Stimulated activated CD8-positive, alpha-beta memory T cell treated with anti-CD3 and anti-CD28 coated beads, Interleukin-4, amount 100 ng/mL, for 24 hours (primary cell): ENCODE data around the gene ST3GAL3.
"Not testable (repeated sequence)": the region's sequence is repeated elsewhere in the genome, so short reads cannot be mapped to it uniquely, and the experiment has no call there.

Source experiments
- DNase-seq: peaks from one replicate; pipeline ENCODE4 v3.0.0-alpha.2; 2020; ENCODE audit warnings: low read depth

ST3GAL3 gene

DNA sequence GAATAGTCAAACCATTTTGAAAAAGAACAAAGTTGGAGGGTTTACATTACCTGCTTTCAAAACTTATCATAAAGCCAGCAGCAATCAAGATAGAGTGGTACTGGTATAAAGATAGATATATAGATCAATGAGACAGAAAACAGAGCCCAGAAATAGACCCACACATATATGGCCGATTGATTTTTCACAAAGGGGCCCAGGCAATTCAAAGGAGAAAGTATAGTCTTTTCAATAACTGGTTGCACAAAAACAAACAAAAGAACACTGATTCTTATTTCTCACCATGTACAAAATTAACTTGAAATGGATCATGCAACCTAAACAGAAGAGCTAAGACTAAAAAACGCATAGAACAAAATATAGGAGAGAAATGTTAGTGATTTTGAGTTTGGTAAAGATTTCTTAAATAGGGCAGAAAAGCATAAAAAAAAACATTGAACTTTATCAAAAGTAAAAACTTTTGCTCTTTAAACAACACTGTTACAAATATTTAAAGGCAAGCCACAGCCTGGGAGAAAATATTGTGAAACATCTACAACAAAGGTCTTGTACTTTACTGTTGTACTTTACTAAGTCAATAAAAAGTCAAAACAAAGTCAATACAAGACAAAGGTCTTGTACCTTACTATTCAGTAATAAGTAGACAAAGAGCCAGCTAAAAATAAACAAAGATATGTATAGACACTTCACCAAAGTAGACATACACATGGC lies 50.2 kb downstream of the ST3GAL3 start:
- DNase-seq = no peak

DNA sequence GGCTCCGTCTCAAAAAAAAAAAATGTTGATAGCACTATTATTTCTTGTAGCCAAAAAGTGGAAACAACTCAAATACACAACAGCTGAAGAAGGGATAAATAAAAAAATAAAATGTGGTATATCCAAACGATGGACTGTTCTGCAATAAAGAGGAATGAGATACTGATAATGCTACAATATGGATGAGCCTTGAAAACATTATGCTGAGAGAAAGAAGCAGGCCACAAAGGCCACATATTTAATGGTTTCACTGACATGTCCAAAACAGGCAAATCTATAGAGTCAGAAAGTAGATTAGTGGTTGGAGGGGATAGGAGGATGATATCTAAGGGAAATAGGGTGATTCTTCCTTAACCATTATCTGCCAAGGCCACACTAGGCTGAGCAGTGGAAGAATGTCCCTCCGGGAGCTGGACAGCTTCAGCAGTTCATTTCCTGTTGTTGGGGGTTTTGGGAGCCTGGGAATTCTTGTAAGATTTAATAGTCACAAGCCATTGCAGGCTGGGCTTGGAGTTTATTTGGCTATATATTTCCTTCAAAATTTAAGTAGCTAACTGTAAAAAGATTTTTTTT lies 53.5 kb downstream of the ST3GAL3 start:
- DNase-seq = no peak

DNA sequence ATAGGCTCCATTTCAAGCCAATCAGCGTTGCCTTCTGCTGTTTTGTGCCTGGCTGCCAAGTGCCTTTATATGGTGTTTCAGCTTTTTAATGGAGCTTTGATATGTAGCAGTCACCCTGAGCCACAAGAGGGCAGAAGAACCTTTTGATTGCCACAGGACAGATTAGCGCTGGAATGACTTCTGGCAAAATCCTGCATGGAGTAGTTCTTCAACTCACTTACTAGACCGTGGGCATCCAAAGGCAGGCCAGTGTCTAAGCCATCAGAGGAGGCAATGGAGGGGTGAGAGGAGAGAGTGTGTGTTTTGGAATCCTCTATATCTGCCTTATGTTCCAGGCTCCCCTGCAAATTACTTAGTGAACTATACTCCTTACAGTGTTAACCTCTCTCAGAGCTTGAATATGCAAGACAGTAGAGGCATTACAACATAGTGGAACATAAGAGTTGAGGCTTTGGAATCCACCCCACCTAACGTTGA lies 56.2 kb downstream of the ST3GAL3 start:
- peak; percentile 1 for DNase-seq

GRCh38 chr1:43764581-43764980 lies 57.2 kb downstream of the ST3GAL3 start:
- no peak for DNase-seq

- no peak for DNase-seq
Measured at GRCh38 chr1:43766086-43766784, 58.9 kb downstream of the ST3GAL3 start.

DNA sequence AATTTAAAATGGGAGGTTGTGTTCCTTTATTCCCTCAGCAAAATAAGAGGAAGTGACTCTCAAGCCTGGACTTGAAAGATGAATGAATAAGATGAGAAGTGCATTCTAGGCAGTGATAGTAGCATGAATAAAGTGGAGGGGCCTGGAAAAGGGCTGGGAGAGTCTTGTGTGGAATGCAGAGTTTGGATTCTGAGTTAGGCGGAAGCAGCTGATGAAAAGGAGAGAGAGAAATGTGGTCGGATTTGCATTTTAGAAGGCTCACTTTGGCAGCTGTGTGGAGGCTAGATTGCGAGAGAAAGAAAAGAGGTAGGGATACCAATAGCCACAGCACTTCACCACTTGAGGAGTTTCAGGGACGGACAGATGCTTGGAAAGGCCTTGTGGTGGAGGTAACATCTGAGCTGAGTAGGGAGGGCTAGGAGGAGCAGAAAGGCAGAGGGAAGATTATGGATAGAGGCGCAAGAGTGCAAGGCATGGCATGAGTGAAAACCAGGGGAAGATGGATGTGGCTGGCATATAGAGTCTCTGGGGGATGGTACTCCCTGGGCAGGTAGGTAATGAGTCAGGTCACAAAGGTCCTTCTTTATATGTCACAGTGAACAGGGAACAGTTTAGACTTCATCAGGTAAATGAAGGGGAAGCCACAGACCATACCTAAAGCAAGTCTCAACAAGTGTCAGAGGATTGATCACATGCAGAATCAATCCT lies 59.6 kb downstream of the ST3GAL3 start:
- DNase-seq = no peak

DNA sequence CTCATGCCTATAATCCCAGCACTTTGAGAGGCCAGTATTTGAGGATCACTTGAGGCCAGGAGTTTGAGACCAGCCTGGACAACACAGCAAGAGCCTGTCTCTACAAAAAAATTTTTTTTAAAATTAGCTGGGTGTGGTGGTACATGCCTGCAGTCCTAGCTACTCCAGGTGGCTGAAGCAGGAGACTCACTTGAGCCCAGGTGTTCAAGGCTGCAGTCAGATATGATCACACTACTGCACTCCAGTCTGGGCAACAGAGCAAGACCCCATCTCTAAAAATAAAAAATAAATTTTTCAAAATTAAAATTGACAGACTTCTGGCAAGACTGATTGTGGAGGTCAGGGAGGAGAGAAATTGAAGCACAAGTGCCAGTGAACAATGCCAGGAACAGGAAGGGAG lies 60.8 kb downstream of the ST3GAL3 start:
- DNase-seq = no peak

- DNase-seq = no peak
Measured at GRCh38 chr1:43769350-43769908, 62.1 kb downstream of the ST3GAL3 start.

DNA sequence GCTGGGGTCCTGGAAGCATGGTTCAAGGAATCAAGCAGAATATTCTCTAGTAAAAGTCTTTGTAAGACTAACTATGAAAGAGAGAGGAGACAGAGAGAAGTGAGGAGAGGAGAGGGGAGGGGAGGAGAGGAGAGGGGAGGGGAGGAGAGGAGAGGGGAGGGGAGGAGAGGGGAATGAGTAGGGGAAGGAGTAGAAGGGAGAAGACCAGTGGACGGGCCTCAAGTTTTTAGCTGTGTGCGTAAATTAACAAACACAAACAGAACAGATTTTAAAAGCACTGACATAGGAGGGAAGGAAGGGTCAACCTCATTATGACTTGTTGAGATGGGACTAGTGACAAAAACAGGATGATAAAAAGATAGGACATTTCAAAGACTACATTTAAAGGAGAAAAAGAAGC lies 62.8 kb downstream of the ST3GAL3 start:
- no peak for DNase-seq

DNA sequence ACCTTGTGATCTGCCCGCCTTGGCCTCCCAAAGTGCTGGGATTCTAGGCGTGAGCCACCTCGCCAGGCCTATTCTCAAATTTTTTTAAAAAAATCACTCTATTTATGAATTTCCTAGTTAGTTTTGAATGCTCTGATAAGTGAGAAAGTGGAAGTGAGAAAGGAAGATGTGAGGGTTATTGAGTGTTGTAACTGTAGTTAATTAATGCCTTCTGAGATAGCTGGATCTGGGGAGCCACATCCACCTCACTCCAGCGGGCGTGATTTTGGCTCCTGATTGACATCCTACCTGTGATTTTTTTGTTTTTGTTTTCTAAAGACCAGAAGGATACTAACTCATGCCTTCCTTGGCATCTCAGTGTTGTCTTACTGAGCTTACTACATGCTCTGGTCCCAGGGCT lies 65.6 kb downstream of the ST3GAL3 start:
- DNase-seq = no peak

GRCh38 chr1:43773821-43774220 lies 66.5 kb downstream of the ST3GAL3 start:
- DNase-seq = no peak

- no peak for DNase-seq
Measured at GRCh38 chr1:43774359-43774758, 67.0 kb downstream of the ST3GAL3 start.

DNA sequence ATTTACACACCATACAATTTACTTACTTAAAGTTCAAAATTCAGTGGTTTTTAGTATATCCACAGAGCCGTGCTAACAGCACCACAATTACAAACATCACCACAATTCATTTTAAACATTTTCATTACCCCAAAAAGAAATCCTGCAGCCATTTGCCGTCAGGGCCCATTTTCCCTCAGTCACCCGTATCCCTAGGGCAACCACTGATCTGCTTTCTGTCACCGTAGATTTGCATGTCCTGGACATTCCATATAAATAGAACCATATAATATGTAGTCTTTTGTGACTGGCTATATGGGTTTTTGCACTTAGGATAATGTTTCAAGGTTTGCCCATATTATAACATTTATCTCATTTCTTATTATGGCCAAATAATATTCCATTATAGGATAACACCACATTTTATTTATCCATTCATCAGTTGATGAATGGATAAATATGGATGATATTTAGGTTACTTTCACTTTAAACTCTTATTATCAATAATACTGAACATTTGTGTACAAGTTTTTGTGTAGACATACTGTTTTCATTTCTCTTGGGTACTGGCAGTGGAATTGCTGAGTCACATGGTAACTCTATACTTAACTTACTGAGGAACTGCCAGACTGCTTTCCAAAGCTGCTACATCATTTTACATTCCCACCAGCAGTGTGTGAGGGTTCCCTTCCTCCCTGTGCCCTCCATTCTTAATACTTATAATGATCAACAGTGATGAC lies 68.9 kb downstream of the ST3GAL3 start:
- no peak for DNase-seq

DNA sequence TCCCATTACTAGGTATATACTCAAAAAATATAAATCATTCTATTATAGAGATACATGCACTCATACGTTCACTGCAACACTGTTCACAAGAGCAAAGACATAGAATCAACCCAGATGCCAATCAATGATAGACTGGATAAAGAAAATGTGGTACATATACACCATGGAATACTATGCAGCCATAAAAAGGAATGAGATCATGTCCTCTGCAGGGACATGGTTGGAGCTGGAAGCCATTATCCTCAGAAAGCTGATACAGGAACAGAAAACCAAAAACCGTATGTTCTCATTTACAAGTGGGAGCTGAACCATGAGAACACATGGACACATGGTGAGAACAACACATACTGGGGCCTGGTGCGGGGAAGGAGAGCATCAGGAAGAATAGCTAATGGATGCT lies 70.6 kb downstream of the ST3GAL3 start:
- DNase-seq = not testable (repeated sequence)

- no peak for DNase-seq
Measured at GRCh38 chr1:43779266-43779665, 71.9 kb downstream of the ST3GAL3 start.

DNA sequence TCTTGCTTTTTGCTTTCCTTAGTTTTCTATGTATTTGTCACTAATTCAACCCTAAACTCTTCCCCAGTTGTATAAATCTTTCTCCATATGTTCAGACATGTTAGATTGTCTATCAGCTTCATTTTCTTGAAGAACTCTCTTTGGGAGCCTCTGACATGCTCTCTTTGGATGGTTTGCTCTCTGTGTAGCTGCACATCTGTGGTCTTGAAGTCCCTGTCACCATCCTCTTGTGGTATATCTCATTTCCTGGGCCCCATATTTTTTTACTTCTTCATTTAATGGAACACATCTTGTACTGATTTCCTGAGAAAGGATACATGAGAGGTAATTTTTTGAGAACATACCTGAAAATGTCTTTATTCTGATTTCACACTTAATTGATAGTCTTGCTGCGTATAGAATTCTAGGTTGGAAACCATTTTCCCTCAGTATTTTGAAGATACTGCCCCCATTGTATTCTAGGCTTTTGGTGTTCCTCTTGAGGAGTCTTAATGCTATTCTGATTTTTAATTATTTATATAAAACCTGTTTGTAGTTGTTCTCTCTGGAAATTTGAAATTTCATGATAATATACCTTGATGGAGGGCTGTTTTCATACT lies 72.6 kb downstream of the ST3GAL3 start:
- DNase-seq = no peak

GRCh38 chr1:43781574-43781973 lies 74.2 kb downstream of the ST3GAL3 start:
- DNase-seq = no peak

DNA sequence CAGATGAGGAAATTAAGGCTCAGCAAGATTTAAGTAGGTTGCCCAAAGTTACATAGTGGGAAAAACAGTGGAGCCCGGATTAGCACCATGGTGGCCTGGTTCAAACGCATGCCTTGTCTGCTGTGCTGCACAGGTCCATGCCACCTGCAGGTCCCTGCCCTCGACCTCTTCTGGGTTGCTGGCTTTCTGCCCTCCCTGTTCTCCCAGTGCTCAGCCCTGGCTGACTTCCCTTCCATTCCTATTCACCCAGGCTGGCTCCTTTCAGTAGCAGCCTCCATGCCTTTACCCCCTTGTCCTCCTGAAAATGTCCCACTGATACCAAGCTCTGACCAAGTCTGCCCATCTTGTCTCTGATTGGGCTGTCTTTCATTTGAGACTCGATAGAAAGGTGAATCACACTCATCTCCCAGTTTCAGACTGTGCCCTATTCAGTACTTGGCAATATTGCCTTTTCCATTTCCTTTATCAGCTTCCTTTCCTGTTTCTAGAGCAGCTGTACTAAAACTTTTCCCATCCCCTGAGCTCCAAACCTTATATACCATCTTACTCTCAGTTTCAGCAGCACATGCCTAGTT lies 75.8 kb downstream of the ST3GAL3 start:
- no peak for DNase-seq

- no peak for DNase-seq
Measured at GRCh38 chr1:43783671-43784205, 76.4 kb downstream of the ST3GAL3 start.

- DNase-seq = no peak
Measured at GRCh38 chr1:43786201-43786958, 79.0 kb downstream of the ST3GAL3 start.
